Activated T-helper 1 cell treated with anti-CD3 and anti-CD28 coated beads, Interleukin-2, amount 50 U/mL, for 16 hours (primary cell): ENCODE data around the gene USP34.

Experiments
- DNase-seq, 2 donors: peaks; one replicate each; pipeline ENCODE4 v3.0.0-alpha.2; 2020; ENCODE audit warnings: low read depth in 1 of 2, low spot score in 1 of 2

Gene USP34

GRCh38 chr2:61255580-61256437, 215.1 kb downstream of the USP34 start:
- DNase-seq = no peak

GRCh38 chr2:61254536-61254935, 216.4 kb downstream of the USP34 start:
- no peak for DNase-seq

- no peak for DNase-seq
Observed at GRCh38 chr2:61253136-61253535, 217.8 kb downstream of the USP34 start.

- DNase-seq = no peak
Observed at GRCh38 chr2:61252031-61252430, 218.9 kb downstream of the USP34 start.

- no peak for DNase-seq
Observed at GRCh38 chr2:61249521-61250071, 221.3 kb downstream of the USP34 start.

DNA sequence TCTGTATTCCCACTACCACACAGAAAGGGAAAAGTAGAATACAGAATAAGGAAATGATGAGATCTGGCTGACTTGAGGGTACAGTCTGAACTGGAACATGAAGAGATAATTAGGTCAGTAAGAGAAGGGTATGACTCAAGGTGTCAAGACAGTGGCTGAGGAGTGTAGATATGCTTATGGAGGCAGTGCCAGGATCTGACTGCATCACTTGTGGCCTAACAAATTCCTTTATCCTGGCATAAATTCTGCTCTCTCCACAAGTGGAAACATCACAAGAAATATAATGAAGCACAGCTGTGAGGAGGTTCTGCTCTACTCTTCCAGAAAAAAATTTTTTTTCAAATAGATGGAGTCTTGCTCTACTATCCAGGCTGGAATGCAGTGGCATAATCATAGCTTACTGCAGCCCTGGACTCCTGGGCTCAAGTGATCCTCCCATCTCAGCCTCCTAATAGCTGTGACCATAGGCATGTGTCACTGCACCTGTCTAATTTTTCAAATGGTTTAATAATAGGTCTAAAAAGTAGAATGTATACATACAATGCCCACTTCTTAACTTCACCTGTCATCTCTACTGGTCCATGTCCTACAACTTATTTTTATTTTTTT, 223.6 kb downstream of the USP34 start:
- DNase-seq = no peak

DNA sequence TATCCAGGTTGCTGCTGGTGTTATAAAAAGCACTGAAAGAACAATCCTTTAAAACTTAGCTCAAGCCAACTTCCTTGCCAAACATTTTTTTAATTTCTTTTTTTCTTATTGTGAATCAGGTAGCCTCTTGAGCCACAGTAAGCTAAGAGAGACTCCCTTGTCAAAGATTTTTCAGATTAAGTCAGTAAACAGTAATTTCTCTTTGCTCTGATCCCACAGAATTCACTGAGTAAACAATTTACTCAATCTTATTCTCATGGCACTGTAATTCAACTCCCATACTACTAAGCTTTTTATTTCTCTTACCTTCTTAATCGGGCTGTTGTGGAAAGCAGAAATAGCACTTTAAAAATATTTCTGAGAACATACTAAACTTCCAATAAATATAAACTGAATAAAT, 226.2 kb downstream of the USP34 start:
- no peak for DNase-seq

- no peak for DNase-seq
Observed at GRCh38 chr2:61241266-61241665, 229.6 kb downstream of the USP34 start.

GRCh38 chr2:61238219-61239012, 232.5 kb downstream of the USP34 start:
- DNase-seq = no peak

- DNase-seq = no peak
Observed at GRCh38 chr2:61235716-61236115, 235.2 kb downstream of the USP34 start.

GRCh38 chr2:61233581-61233980, 237.3 kb downstream of the USP34 start:
- DNase-seq = no peak

DNA sequence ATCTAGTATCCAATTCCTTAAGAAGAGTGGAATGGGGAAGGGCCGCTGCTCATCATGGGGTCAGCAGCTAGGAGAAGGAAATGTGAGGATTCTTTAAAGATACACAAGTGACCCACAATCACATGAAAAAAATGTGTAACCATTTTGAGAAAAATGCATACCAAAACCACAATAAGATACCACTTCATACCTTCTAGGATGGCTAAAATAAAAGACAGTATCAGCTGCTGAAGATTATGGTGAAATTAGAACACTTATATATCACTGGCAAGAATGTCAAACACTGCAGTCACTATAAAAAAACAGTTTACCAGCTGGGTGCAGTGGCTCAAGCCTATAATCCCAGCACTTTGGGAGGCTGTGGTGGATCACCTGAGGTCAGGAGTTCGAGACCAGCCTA, 241.0 kb downstream of the USP34 start:
- DNase-seq = no peak

- DNase-seq = no peak
Observed at GRCh38 chr2:61222567-61222966, 248.3 kb downstream of the USP34 start.

DNA sequence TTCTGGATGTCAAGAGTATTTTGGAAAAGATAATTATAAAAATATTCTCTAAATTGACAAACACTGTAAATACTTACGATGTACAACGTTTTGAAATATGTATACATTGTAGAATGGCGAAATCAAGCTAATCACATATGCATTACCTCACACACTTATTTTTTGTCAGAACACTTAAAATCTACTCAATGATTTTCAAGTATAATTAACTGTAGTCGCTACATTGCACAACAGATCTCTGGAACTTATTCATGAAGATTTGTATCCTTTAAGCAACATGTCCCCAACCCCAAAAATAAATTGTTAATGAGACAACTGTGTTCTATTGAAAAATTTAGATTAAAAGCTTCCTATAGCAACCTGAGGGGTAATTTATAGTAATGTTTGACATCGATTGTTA, 249.1 kb downstream of the USP34 start:
- no peak for DNase-seq

- DNase-seq = no peak
Observed at GRCh38 chr2:61220768-61221167, 250.1 kb downstream of the USP34 start.

DNA sequence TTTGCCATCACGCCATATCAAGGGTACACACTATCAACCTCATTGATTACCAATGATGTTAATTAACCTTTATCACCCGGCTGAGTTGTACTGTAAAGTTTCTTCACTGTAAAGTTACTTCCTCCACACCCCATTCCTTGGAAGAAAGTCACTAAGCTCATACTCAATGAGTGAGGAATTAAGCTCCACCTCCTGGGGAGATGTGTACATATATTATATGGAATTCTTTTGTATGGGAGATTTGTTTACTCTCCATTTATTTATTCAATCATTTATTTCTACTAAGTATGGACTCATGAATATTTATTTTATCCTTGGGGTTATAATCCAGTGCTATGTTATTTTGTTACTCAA, 252.1 kb downstream of the USP34 start:
- no peak for DNase-seq

- no peak for DNase-seq
Observed at GRCh38 chr2:61218076-61218816, 252.6 kb downstream of the USP34 start.

DNA sequence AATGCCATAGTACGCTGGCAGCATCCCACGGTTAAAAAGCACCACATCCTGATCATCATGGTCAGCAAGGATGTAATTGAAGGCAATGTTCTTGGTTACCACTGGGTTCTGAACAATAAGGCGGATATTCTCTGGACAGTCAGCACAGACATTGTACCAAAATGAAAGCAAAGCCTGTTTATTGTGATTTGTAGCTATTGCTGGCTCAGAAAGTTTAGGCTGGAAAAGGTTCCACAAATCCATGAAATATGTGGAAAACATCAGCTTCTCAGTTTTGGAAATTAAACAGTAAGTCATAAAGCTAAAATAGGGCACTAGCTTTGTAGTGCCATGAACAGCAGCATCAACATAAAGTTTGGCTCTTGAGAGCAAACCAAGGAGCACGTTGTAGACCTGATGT, 256.7 kb downstream of the USP34 start:
- no peak for DNase-seq

- DNase-seq = no peak
Observed at GRCh38 chr2:61210332-61210981, 260.4 kb downstream of the USP34 start.

DNA sequence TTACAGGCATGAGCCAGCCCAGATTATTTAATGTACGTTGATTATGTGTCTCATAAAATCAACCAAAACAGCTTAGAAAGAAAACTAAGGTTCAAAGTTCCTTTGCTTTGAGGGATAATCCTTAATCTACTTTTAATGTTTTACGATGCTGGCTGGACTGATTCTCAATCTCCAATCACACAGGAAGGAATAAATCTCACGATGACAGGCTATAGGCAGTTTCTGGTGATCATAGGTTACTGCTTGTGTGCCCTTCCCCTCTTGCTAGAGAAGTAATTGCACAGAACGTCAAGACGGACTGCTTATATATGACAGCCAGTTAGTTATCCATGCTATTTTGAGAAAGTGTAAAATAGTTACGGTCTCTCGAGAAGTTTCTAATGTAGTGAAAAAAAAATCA, 265.8 kb downstream of the USP34 start:
- no peak for DNase-seq

DNA sequence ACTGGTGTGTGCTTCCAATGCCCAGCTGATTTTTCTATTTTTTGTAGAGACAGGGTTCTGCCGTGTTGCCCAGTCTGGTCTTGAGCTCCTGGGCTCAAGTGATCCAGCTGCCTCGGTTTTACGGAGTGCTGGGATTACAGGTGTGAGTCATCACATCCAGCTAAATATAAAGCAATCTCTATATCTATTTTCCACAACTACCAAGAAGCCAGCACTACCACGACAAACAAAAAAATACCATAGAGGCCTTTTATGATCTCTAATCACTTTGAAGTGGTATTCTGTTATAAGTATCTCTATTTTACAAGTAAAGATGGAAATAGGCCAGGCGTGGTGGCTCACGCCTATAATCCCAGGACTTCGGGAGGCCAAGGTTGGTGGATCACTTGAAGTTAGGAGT, 274.2 kb downstream of the USP34 start:
- DNase-seq = no peak
